ENCODE data around the gene IGSF8. TPM values are rescaled to one million over a fixed set of nuclear protein-coding genes. Genes with fewer than 3 reads are reported as not detected.

The IGSF8 gene
- total RNA-seq, 1 donor from 2014 or later, result 33.2 TPM

DNA sequence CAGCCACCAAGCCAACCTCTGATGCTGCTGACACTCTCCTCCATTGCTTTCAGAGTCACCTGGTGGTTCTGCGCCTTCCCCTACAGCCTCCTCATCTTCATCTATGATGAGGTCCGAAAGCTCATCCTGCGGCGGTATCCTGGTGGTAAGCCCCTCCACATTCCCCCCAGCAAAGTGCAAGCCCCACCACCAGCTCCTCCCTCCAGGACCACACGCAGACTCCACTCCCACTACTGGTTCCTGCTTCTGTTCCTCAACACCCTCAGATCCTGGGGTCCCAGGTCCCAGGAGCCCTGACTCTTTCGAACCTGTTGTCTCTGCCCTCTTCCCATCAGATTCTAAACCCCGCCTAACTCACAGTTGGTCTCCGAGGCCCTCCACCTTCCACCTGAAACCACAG lies 41.4 kb upstream of the IGSF8 start:
- no peak for DNase-seq (ENCODE audit: low spot score in 2 of 2, unreplicated experiment in 2 of 2)
- Mint-ChIP-seq H3K27me3 (ENCODE audit: low read depth) (peaks cover 7% of the 10 kb centered on the region), H3K36me3 (no peaks in the 10 kb centered on the region), H3K4me1 (peaks cover under 1% of the 10 kb centered on the region), H3K4me3 (no peak overlapping the region), H3K27ac (no peak overlapping the region), H3K9me3 (no peaks in the 10 kb centered on the region)
- no peak for TF ChIP-seq CTCF (IDR thresholded peaks at IDR 0.05; ENCODE audit: unreplicated experiment)

GRCh38 chr1:160137216-160137862 lies 38.9 kb upstream of the IGSF8 start:
- TF ChIP-seq CTCF (IDR thresholded peaks at IDR 0.05; ENCODE audit: unreplicated experiment), result no peak
- peaks cover 18% of the 10 kb centered on the region for H3K27me3 Mint-ChIP-seq (ENCODE audit: low read depth)
- no peak for DNase-seq (ENCODE audit: low spot score in 2 of 2, unreplicated experiment in 2 of 2)
- H3K36me3 Mint-ChIP-seq, result no peaks in the 10 kb centered on the region
- no peak overlapping the region for H3K4me3 Mint-ChIP-seq
- H3K4me1 Mint-ChIP-seq, result no peaks in the 10 kb centered on the region
- no peaks in the 10 kb centered on the region for H3K9me3 Mint-ChIP-seq
- no peak overlapping the region for H3K27ac Mint-ChIP-seq

DNA sequence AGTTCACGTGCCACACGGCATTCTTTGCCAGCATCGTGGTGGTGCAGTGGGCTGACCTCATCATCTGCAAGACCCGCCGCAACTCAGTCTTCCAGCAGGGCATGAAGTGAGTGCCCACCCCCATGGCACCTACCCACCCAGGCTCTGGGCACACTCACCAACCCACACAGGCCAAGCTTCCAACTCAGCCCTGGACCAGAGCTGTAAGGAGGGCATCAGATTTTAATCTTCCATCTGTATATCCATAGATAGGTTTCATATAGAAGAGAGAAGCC lies 38.4 kb upstream of the IGSF8 start:
- no peaks in the 10 kb centered on the region for H3K36me3 Mint-ChIP-seq
- H3K4me3 Mint-ChIP-seq, result no peak overlapping the region
- H3K9me3 Mint-ChIP-seq, result no peaks in the 10 kb centered on the region
- H3K27me3 Mint-ChIP-seq (ENCODE audit: low read depth), result peaks cover 21% of the 10 kb centered on the region
- no peaks in the 10 kb centered on the region for H3K4me1 Mint-ChIP-seq
- TF ChIP-seq CTCF (IDR thresholded peaks at IDR 0.05; ENCODE audit: unreplicated experiment), result no peak
- no peak overlapping the region for H3K27ac Mint-ChIP-seq
- DNase-seq (ENCODE audit: low spot score in 2 of 2, unreplicated experiment in 2 of 2), result no peak

GRCh38 chr1:160136121-160136925 lies 37.9 kb upstream of the IGSF8 start:
- Mint-ChIP-seq H3K27ac (no peak overlapping the region), H3K36me3 (no peaks in the 10 kb centered on the region), H3K27me3 (ENCODE audit: low read depth) (peaks cover 22% of the 10 kb centered on the region), H3K4me1 (no peaks in the 10 kb centered on the region), H3K9me3 (no peaks in the 10 kb centered on the region), H3K4me3 (no peak overlapping the region)
- no peak for TF ChIP-seq CTCF (IDR thresholded peaks at IDR 0.05; ENCODE audit: unreplicated experiment)
- DNase-seq (ENCODE audit: low spot score in 2 of 2, unreplicated experiment in 2 of 2), result no peak

- DNase-seq (ENCODE audit: low spot score in 2 of 2, unreplicated experiment in 2 of 2), result no peak
- Mint-ChIP-seq H3K9me3 (no peaks in the 10 kb centered on the region), H3K27ac (no peak overlapping the region), H3K27me3 (ENCODE audit: low read depth) (peaks cover 24% of the 10 kb centered on the region), H3K36me3 (no peaks in the 10 kb centered on the region), H3K4me3 (no peak overlapping the region), H3K4me1 (no peaks in the 10 kb centered on the region)
- TF ChIP-seq CTCF (IDR thresholded peaks at IDR 0.05; ENCODE audit: unreplicated experiment), result no peak
These were observed 36.6 kb upstream of the IGSF8 start for GRCh38 chr1:160134791-160135572.

Data from mesothelial cell of epicardium (in vitro differentiated cells).